IMR-90 (cell line): ENCODE measurements around the gene SLC38A1. TPM values are rescaled to one million over a fixed set of nuclear protein-coding genes. Genes with fewer than 3 reads are reported as not detected.

Experiments used
- ATAC-seq: fragments of 200-7000 bp; cut with Tn5 transposase; 2 replicates; pipeline ENCODE4 v1.9.1; 2020; ENCODE audit warnings: low read depth, mild to moderate bottlenecking, moderate library complexity
- BruUV-seq: library from RNA; stranded (reverse); fragments of 400-500 nt; replicated peaks from 2 replicates; lab custom pipeline; 2021; lab: Mats Ljungman, UMichigan
- CTCF ChIA-PET: fragments of 300-600 bp; formaldehyde crosslinking; extraction: SDS; loops from one replicate; lab custom pipeline; 2021; ENCODE audit warnings: antibody characterized with exemption; lab: Yijun Ruan, JAX
- POLR2A ChIA-PET: fragments of 300-600 bp; sonication (Branson Sonifier 250); formaldehyde crosslinking; loops from one replicate; lab custom pipeline; 2022; ENCODE audit warnings: antibody characterized with exemption; ENCODE audit not compliant: unreplicated experiment; lab: Charles Lee
- DNase-seq: peaks from one replicate; pipeline ENCODE4 v3.0.0; 2013
- H2AFZ ChIP-seq: replicated peaks from 2 replicates; pipeline ENCODE3; 2013; ENCODE audit warnings: low read length, mild to moderate bottlenecking; ENCODE audit not compliant: poor library complexity
- H2AK5ac ChIP-seq: 2 replicates; pipeline ENCODE4 v1.6.1; 2013; ENCODE audit warnings: low read depth, low read length, inconsistent platforms
- H2AK9ac ChIP-seq: replicated peaks from 2 replicates; pipeline ENCODE3; 2013; ENCODE audit warnings: mild to moderate bottlenecking, low read depth, low read length, moderate library complexity; ENCODE audit not compliant: poor library complexity
- H2BK120ac ChIP-seq: 2 replicates; pipeline ENCODE4 v1.6.1; 2013; ENCODE audit warnings: low read depth, low read length, inconsistent platforms
- H2BK15ac ChIP-seq: 3 replicates; pipeline ENCODE4 v1.6.1; 2013; ENCODE audit warnings: low read depth, low read length, inconsistent platforms
- H2BK20ac ChIP-seq: 2 replicates; pipeline ENCODE4 v1.6.1; 2013; ENCODE audit warnings: low read depth, mild to moderate bottlenecking, inconsistent platforms, low read length, moderate library complexity
- H2BK5ac ChIP-seq: 2 replicates; pipeline ENCODE4 v1.6.1; 2013; ENCODE audit warnings: mild to moderate bottlenecking, low read depth, low read length, inconsistent platforms; ENCODE audit not compliant: poor library complexity, severe bottlenecking
- H3K14ac ChIP-seq: replicated peaks from 2 replicates; pipeline ENCODE4 v1.6.1; 2013; ENCODE audit warnings: low read depth, low read length, inconsistent platforms
- H3K18ac ChIP-seq: 2 replicates; pipeline ENCODE4 v1.6.1; 2013; ENCODE audit warnings: low read depth, low read length, control low read depth
- H3K23ac ChIP-seq: 2 replicates; pipeline ENCODE4 v1.6.1; 2013; ENCODE audit warnings: low read depth, low read length, inconsistent platforms
- H3K27ac ChIP-seq: 2 replicates; pipeline ENCODE4 v1.5.1; 2013; ENCODE audit warnings: mild to moderate bottlenecking, control low read depth, low read length; ENCODE audit not compliant: insufficient read depth
- H3K27me3 ChIP-seq: 2 replicates; pipeline ENCODE4 v1.6.1; 2013; ENCODE audit warnings: low read length; ENCODE audit not compliant: control insufficient read depth, insufficient read depth
- H3K36me3 ChIP-seq: 2 replicates; pipeline ENCODE4 v1.6.1; 2013; ENCODE audit warnings: low read length, mixed read lengths; ENCODE audit not compliant: control insufficient read depth, insufficient read depth
- H3K4ac ChIP-seq: 2 replicates; pipeline ENCODE4 v1.6.1; 2013; ENCODE audit warnings: low read depth, low read length, inconsistent platforms
- H3K4me1 ChIP-seq: 2 replicates; pipeline ENCODE4 v1.6.1; 2013; ENCODE audit warnings: low read length, mixed read lengths; ENCODE audit not compliant: control insufficient read depth, insufficient read depth
- H3K4me2 ChIP-seq: 2 replicates; pipeline ENCODE4 v1.6.1; 2013; ENCODE audit warnings: low read depth, mild to moderate bottlenecking, control low read depth, low read length, moderate library complexity
- H3K4me3 ChIP-seq: 2 replicates; pipeline ENCODE4 v1.5.1; 2013; ENCODE audit warnings: low read depth, mild to moderate bottlenecking, control low read depth, low read length, moderate library complexity; ENCODE audit not compliant: insufficient read depth
- H3K56ac ChIP-seq: 2 replicates; pipeline ENCODE4 v1.6.1; 2013; ENCODE audit warnings: low read length, inconsistent platforms; ENCODE audit not compliant: insufficient read depth; ENCODE audit errors: extremely low read depth
- H3K79me1 ChIP-seq, 2 experiments: 2 replicates each; pipeline ENCODE4 v1.6.1; 2013; ENCODE audit warnings: low read length in 2 of 2, inconsistent platforms in 1 of 2, low read depth in 1 of 2
- H3K9ac ChIP-seq: 2 replicates; pipeline ENCODE4 v1.6.1; 2013; ENCODE audit warnings: low read depth, low read length, control low read depth
- H3K9me1 ChIP-seq: 2 replicates; pipeline ENCODE4 v1.6.1; 2013; ENCODE audit warnings: low read length, inconsistent platforms; ENCODE audit not compliant: insufficient read depth
- H3K9me3 ChIP-seq: 2 replicates; pipeline ENCODE4 v1.6.1; 2013; ENCODE audit warnings: low read length; ENCODE audit not compliant: control insufficient read depth, insufficient read depth
- H4K20me1 ChIP-seq: 2 replicates; pipeline ENCODE4 v1.6.1; 2013; ENCODE audit warnings: low read length, inconsistent platforms; ENCODE audit not compliant: insufficient read depth
- H4K5ac ChIP-seq: 2 replicates; pipeline ENCODE4 v1.6.1; 2013; ENCODE audit warnings: mild to moderate bottlenecking, low read depth, low read length, control low read depth
- H4K8ac ChIP-seq, 2 experiments: 2 replicates each; pipeline ENCODE4 v1.6.1; 2013; ENCODE audit warnings: low read depth in 2 of 2, low read length in 2 of 2, control low read depth in 1 of 2, inconsistent platforms in 1 of 2
- H4K91ac ChIP-seq: 2 replicates; pipeline ENCODE4 v1.6.1; 2013; ENCODE audit warnings: low read depth, low read length, inconsistent platforms; ENCODE audit not compliant: insufficient read depth
- BHLHE40 ChIP-seq: fragments of 150-350 bp; IDR thresholded peaks from 2 replicates; pipeline ENCODE4 v1.6.1; 2016; ENCODE audit warnings: mild to moderate bottlenecking, low read depth, low read length
- CEBPB ChIP-seq: IDR thresholded peaks from 2 replicates; pipeline ENCODE4 v1.6.1; 2012; ENCODE audit warnings: low read depth, low read length, improper control_type of control experiment
- CHD1 ChIP-seq: IDR thresholded peaks from 2 replicates; pipeline ENCODE4 v1.6.1; 2012; ENCODE audit warnings: low read depth, low read length, improper control_type of control experiment
- FOS ChIP-seq: fragments of 150-350 bp; IDR thresholded peaks from 2 replicates; pipeline ENCODE4 v1.6.1; 2016; ENCODE audit warnings: low read depth, low read length
- MAFK ChIP-seq: IDR thresholded peaks from 2 replicates; pipeline ENCODE4 v1.6.1; 2012; ENCODE audit warnings: low read depth, low read length, improper control_type of control experiment
- MXI1 ChIP-seq: IDR thresholded peaks from 2 replicates; pipeline ENCODE4 v1.6.1; 2012; ENCODE audit warnings: low read depth, mild to moderate bottlenecking, low read length, moderate library complexity, borderline replicate concordance
- NFE2L2 ChIP-seq: fragments of 150-350 bp; IDR thresholded peaks from 2 replicates; pipeline ENCODE4 v1.6.1; 2016; ENCODE audit warnings: low read depth, mild to moderate bottlenecking, low read length
- POLR2A ChIP-seq: IDR thresholded peaks from 2 replicates; pipeline ENCODE4 v1.6.1; 2012; ENCODE audit warnings: mild to moderate bottlenecking, low read depth, low read length
- RAD21 ChIP-seq: IDR thresholded peaks from 2 replicates; pipeline ENCODE4 v1.6.1; 2012; ENCODE audit warnings: low read length, improper control_type of control experiment
- RFX5 ChIP-seq: IDR thresholded peaks from 2 replicates; pipeline ENCODE4 v1.8.0; 2012; ENCODE audit warnings: low read depth, mild to moderate bottlenecking, low read length, moderate library complexity
- WGBS, 2 experiments: methylation state at CpG; one replicate each; pipeline versions ENCODE4 v1.1.5 to v1.1.7; 2013; ENCODE audit warnings: missing lambda C conversion rate in 2 of 2; ENCODE audit not compliant: insufficient read length in 1 of 2; ENCODE audit errors: extremely low coverage in 2 of 2; 5-methylcytosine and 5-hydroxymethylcytosine counted together
- dilution Hi-C: fragments of 300-500 bp; cut with HindIII; formaldehyde crosslinking; loops from one replicate; pipeline ENCODE4 v1.14.3; 2018; ENCODE audit warnings: low sequenced_read_pairs; ENCODE audit not compliant: unreplicated experiment
- in situ Hi-C: fragments of 300-500 bp; cut with MboI; formaldehyde crosslinking; loops from 3 replicates; pipeline ENCODE4 v1.14.3; 2019; ENCODE audit warnings: low sequenced_read_pairs, inconsistent platforms, mixed read lengths
- intact Hi-C: fragments of 100-400 bp; cut with micrococcal nuclease; formaldehyde crosslinking; loops from 2 replicates; pipeline ENCODE4 v1.10.0; 2022
- polyA plus RNA-seq, 3 experiments: library from polyadenylated mRNA; depleted of rRNA; stranded (reverse); fragments of >200 nt; gene quantifications; 2 replicates each; pipeline ENCODE4 v1.2.3, GENCODE V29; 2012; ENCODE audit warnings: low replicate concordance in 1 of 3
- total RNA-seq: library from RNA; depleted of rRNA; stranded (reverse); fragments of >200 nt; gene quantifications from 2 replicates; pipeline ENCODE4 v1.2.3, GENCODE V29; 2012
- TF ChIP-seq, protein P1 (sequence below): conservative IDR thresholded peaks from 2 replicates; pipeline ENCODE4 v1.5.1; 2012; ENCODE audit warnings: mild to moderate bottlenecking, low read depth, low read length, improper control_type of control experiment
- TF ChIP-seq, protein P2 (sequence below): fragments of 150-350 bp; IDR thresholded peaks from 2 replicates; pipeline ENCODE4 v1.6.1; 2016; ENCODE audit warnings: low read depth, mild to moderate bottlenecking, low read length, moderate library complexity, borderline replicate concordance
- TF ChIP-seq, protein P3 (sequence below): fragments of 150-350 bp; IDR thresholded peaks from 2 replicates; pipeline ENCODE4 v1.6.1; 2017; ENCODE audit warnings: mild to moderate bottlenecking, antibody characterized with exemption, low read length, low read depth

Gene SLC38A1
- total and polyA plus RNA-seq, 2 of the 4 experiments (the other 2 are of a cell fraction): 22.8 to 61.5 TPM

DNA sequence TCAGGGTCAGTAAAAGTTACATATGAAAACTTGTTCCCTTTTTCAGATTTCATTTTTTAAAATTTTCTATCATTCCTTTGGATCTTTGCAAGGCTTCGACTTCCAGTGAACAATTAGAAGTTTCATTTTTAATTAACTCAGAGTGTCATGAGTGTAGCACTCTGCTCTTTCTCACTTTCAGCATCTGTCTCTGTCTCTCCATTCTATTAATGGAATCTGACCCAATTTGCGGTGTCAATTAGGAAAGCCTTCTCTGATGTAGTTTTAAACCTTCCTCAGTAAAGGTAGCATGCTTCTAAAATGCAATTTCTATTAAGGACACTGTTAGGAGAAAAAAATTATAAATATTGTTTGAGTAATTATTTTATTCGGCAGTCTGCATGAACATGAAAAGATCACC lies 68.3 kb downstream of the SLC38A1 start:
- H3K9ac ChIP-seq: no peak overlapping the region
- no peak overlapping the region for H2BK5ac ChIP-seq
- H3K56ac ChIP-seq: no peak overlapping the region
- 0 out of 2 replicates have a peak, but pooled peaks cover 1% of the 10 kb centered on the region for H3K9me3 ChIP-seq
- H3K4me1 ChIP-seq: no peaks in the 10 kb centered on the region
- no peak overlapping the region for H3K18ac ChIP-seq
- POLR2A ChIA-PET: no interaction called here
- H2AK5ac ChIP-seq: no peak overlapping the region
- no peaks in the 10 kb centered on the region for H3K27me3 ChIP-seq
- no peak overlapping the region for H2AK9ac ChIP-seq
- peaks cover 3 to 4% of the 10 kb centered on the region in 2 experiments; a peak in 2 of 4 replicates for H3K79me1 ChIP-seq
- no peak overlapping the region for H3K4ac ChIP-seq
- no TSS peak for BruUV-seq
- no peak overlapping the region for H2AFZ ChIP-seq
- CTCF ChIA-PET: interaction anchor here (1.2 kb wide), 1 partner anchor 53 kb away, joined by 3 read pairs; no protein-coding TSS in a partner anchor
- H4K91ac ChIP-seq: no peak overlapping the region
- no peak overlapping the region for H2BK20ac ChIP-seq
- no CpG with 5 or more reads among the region's 3 CpGs for WGBS, 2 experiments
- DNase-seq (no peak), ATAC-seq (no peak)
- in situ Hi-C loops (no loop called here), dilution Hi-C loops (no loop called here), intact Hi-C loops (no loop called here)
- no peak overlapping the region for H3K27ac ChIP-seq
- no peak overlapping the region for H4K8ac ChIP-seq
- no peak overlapping the region for H3K4me2 ChIP-seq
- no peak overlapping the region for H2BK15ac ChIP-seq
- no peak overlapping the region for H3K14ac ChIP-seq
- peaks cover 7% of the 10 kb centered on the region for H3K9me1 ChIP-seq
- H3K36me3 ChIP-seq: peaks cover 59% of the 10 kb centered on the region
- no peak overlapping the region for H3K4me3 ChIP-seq
- no peak overlapping the region for H3K23ac ChIP-seq
- TF ChIP-seq CHD1 (no peak), MAFK (no peak), NFE2L2 (no peak), MXI1 (no peak), RAD21 (no peak), BHLHE40 (no peak), RFX5 (no peak), CEBPB (no peak), POLR2A (no peak), FOS (no peak)
- TF ChIP-seq, protein P1, sequence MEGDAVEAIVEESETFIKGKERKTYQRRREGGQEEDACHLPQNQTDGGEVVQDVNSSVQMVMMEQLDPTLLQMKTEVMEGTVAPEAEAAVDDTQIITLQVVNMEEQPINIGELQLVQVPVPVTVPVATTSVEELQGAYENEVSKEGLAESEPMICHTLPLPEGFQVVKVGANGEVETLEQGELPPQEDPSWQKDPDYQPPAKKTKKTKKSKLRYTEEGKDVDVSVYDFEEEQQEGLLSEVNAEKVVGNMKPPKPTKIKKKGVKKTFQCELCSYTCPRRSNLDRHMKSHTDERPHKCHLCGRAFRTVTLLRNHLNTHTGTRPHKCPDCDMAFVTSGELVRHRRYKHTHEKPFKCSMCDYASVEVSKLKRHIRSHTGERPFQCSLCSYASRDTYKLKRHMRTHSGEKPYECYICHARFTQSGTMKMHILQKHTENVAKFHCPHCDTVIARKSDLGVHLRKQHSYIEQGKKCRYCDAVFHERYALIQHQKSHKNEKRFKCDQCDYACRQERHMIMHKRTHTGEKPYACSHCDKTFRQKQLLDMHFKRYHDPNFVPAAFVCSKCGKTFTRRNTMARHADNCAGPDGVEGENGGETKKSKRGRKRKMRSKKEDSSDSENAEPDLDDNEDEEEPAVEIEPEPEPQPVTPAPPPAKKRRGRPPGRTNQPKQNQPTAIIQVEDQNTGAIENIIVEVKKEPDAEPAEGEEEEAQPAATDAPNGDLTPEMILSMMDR: no peak
- TF ChIP-seq, protein P2, sequence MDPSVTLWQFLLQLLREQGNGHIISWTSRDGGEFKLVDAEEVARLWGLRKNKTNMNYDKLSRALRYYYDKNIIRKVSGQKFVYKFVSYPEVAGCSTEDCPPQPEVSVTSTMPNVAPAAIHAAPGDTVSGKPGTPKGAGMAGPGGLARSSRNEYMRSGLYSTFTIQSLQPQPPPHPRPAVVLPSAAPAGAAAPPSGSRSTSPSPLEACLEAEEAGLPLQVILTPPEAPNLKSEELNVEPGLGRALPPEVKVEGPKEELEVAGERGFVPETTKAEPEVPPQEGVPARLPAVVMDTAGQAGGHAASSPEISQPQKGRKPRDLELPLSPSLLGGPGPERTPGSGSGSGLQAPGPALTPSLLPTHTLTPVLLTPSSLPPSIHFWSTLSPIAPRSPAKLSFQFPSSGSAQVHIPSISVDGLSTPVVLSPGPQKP: no peak
- TF ChIP-seq, protein P3, sequence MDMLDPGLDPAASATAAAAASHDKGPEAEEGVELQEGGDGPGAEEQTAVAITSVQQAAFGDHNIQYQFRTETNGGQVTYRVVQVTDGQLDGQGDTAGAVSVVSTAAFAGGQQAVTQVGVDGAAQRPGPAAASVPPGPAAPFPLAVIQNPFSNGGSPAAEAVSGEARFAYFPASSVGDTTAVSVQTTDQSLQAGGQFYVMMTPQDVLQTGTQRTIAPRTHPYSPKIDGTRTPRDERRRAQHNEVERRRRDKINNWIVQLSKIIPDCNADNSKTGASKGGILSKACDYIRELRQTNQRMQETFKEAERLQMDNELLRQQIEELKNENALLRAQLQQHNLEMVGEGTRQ: no peak
- H4K5ac ChIP-seq: no peak overlapping the region
- H2BK120ac ChIP-seq: no peak overlapping the region
- no peaks in the 10 kb centered on the region for H4K20me1 ChIP-seq
